Prostate gland (tissue), 2 donors: ENCODE measurements around the gene CTSD. TPM values are rescaled to one million over a fixed set of nuclear protein-coding genes. Genes with fewer than 3 reads are reported as not detected.
A peak's percentile ranks its signal among the peaks of the same experiment; 100 is the strongest.

Experiments
- DNase-seq: peaks from one replicate; pipeline ENCODE4 v3.0.0-alpha.2; 2019; ENCODE audit warnings: low spot score
- H3K27ac ChIP-seq, 2 donors: fragments of 200-600 bp; sonication (generic); 2 replicates each; pipeline ENCODE4 v1.5.1; 2017 to 2019
- H3K27me3 ChIP-seq: fragments of 200-600 bp; sonication (generic); replicated peaks from 2 replicates; pipeline ENCODE4 v1.5.1; 2019; ENCODE audit not compliant: insufficient read depth
- H3K36me3 ChIP-seq, 2 donors: fragments of 200-600 bp; sonication (generic); 1 replicate in 1 of 2; 2 replicates in 1 of 2; pipeline versions ENCODE4 v1.5.1 to v1.8.1; 2017 to 2019
- H3K4me1 ChIP-seq: fragments of 200-600 bp; sonication (generic); replicated peaks from 2 replicates; pipeline ENCODE4 v1.5.1; 2019
- H3K4me3 ChIP-seq, 2 donors: fragments of 200-600 bp; sonication (generic); 2 replicates each; pipeline ENCODE4 v1.5.1; 2017 to 2019
- H3K9me3 ChIP-seq: fragments of 200-600 bp; sonication (generic); 2 replicates; pipeline ENCODE4 v1.5.1; 2017
- POLR2A ChIP-seq: fragments of 450-650 bp; IDR thresholded peaks from one replicate; pipeline ENCODE4 v1.6.1; 2016; ENCODE audit warnings: antibody characterized with exemption, mild to moderate bottlenecking
- POLR2AphosphoS5 ChIP-seq: sonication (generic); formaldehyde crosslinking; IDR thresholded peaks from one replicate; pipeline ENCODE4 v1.6.1; 2017; ENCODE audit warnings: antibody characterized with exemption
- WGBS: methylation state at CpG from one replicate; pipeline ENCODE4 v1.1.5; 2018; 5-methylcytosine and 5-hydroxymethylcytosine counted together
- intact Hi-C: fragments of 100-400 bp; cut with DNase I; formaldehyde crosslinking; loops from one replicate; pipeline ENCODE4 v1.14.2; 2022
- total RNA-seq, 2 donors: library from RNA; depleted of rRNA; stranded (reverse); fragments of >200 nt; gene quantifications; one replicate each; pipeline ENCODE4 v1.1.0, GENCODE V29; 2016
- TF ChIP-seq, protein P1 (sequence below), 4 experiments: fragments of 200-600 bp in 2 of 4; fragments of 450-650 bp in 2 of 4; sonication (generic) in 2 of 4; IDR thresholded peaks; 1 replicate in 3 of 4; 2 replicates in 1 of 4; pipeline ENCODE4 v1.5.1; 2016 to 2019; ENCODE audit warnings: antibody characterized with exemption in 4 of 4, mild to moderate bottlenecking in 2 of 4, moderate library complexity in 2 of 4

Gene CTSD
- total RNA-seq, 2 donors from 2014 or later: 497 to 983 TPM

DNA sequence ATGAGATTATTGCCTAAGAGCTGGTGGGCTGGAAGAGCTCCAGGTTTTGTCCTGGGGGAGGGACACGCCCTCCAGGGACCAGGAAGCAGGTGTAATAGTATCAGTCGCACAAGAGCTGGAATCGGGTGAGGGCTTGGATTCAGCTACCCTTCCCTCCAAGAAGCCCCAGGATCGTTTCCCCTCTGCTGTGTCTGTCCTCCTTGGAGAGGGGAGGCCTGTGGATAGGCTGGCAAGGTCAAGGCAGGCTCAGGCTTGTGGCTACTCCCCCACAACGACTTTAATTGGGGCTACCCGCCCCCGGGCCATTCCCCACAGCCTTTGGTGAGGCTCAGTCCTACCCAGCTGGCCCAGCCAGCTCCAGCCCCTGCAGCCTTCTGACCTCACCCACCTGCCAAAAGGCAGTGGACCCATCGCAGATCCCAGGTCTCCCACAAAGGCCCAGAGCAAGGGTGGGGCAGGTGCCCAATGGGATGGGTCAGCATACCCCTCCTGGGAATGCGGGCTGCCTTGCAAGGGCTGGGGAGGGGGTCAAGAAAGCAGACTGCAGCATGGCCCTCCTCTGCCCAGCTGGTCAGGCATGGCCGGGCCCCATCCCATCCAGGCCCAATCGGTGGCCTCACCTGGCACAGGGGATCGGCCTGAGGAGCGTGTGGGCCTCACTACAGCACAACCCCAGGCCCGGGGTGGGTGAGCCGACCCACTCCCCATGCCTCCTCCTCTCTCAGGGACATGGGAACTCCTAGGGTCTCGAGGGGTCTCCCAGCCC lies 1.0 kb downstream of the CTSD start:
- H3K27me3 ChIP-seq: no peaks in the 10 kb centered on the region
- intact Hi-C loops: loop anchor here (10.0 kb wide), 1 partner anchor 1122 kb away; the partner anchor contains the start of gene CDKN1C
- no peaks in the 10 kb centered on the region for H3K36me3 ChIP-seq
- DNase-seq: peak; percentile 58
- peak overlapping the region; percentile 69 to 81 for H3K27ac ChIP-seq
- WGBS: 23% methylated on average over 16 of the region's 16 CpGs
- H3K4me1 ChIP-seq: peaks cover 4% of the 10 kb centered on the region
- H3K4me3 ChIP-seq: peak overlapping the region; percentile 92 to 98
- H3K9me3 ChIP-seq: no peaks in the 10 kb centered on the region
- TF ChIP-seq, protein P1, sequence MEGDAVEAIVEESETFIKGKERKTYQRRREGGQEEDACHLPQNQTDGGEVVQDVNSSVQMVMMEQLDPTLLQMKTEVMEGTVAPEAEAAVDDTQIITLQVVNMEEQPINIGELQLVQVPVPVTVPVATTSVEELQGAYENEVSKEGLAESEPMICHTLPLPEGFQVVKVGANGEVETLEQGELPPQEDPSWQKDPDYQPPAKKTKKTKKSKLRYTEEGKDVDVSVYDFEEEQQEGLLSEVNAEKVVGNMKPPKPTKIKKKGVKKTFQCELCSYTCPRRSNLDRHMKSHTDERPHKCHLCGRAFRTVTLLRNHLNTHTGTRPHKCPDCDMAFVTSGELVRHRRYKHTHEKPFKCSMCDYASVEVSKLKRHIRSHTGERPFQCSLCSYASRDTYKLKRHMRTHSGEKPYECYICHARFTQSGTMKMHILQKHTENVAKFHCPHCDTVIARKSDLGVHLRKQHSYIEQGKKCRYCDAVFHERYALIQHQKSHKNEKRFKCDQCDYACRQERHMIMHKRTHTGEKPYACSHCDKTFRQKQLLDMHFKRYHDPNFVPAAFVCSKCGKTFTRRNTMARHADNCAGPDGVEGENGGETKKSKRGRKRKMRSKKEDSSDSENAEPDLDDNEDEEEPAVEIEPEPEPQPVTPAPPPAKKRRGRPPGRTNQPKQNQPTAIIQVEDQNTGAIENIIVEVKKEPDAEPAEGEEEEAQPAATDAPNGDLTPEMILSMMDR (IDR thresholded peaks at IDR 0.05): no peak
- TF ChIP-seq POLR2A: peak; percentile 79
- TF ChIP-seq POLR2AphosphoS5: peak; percentile 69

GRCh38 chr11:1761857-1762536 lies 1.7 kb downstream of the CTSD start:
- H3K9me3 ChIP-seq: no peaks in the 10 kb centered on the region
- H3K4me1 ChIP-seq: peaks cover 4% of the 10 kb centered on the region
- no peak for DNase-seq
- H3K27ac ChIP-seq: peak overlapping the region; percentile 46 to 69
- H3K4me3 ChIP-seq: peak overlapping the region in 1 of 2 donors; percentile 92
- intact Hi-C loops: loop anchor here (10.0 kb wide), 1 partner anchor 1123 kb away; the partner anchor contains the start of gene CDKN1C
- TF ChIP-seq POLR2A (no peak), POLR2AphosphoS5 (no peak)
- TF ChIP-seq, protein P1 (IDR thresholded peaks at IDR 0.05): no peak
- 81% methylated on average over 12 of the region's 12 CpGs for WGBS
- no peaks in the 10 kb centered on the region for H3K36me3 ChIP-seq
- H3K27me3 ChIP-seq: no peaks in the 10 kb centered on the region

- Histone ChIP-seq H3K9me3 (no peaks in the 10 kb centered on the region), H3K36me3 (no peaks in the 10 kb centered on the region), H3K4me1 (peaks cover 4% of the 10 kb centered on the region), H3K27me3 (no peaks in the 10 kb centered on the region), H3K27ac (peak overlapping the region; percentile 13 to 46), H3K4me3 (no peak overlapping the region)
- TF ChIP-seq POLR2A (no peak), POLR2AphosphoS5 (no peak)
- TF ChIP-seq, protein P1 (IDR thresholded peaks at IDR 0.05): no peak
- intact Hi-C loops: loop anchor here (10.0 kb wide), 1 partner anchor 1124 kb away; the partner anchor contains the start of gene CDKN1C
- DNase-seq: no peak
- WGBS: 87% methylated on average over 26 of the region's 28 CpGs
Observed at GRCh38 chr11:1761110-1761856, 2.4 kb downstream of the CTSD start.

- no peak for TF ChIP-seq POLR2A
- no peak for TF ChIP-seq POLR2AphosphoS5
- TF ChIP-seq, protein P1 (IDR thresholded peaks at IDR 0.05): no peak
- WGBS: 71% methylated on average over 23 of the region's 23 CpGs
- no peaks in the 10 kb centered on the region for H3K9me3 ChIP-seq
- H3K4me1 ChIP-seq: peaks cover 4% of the 10 kb centered on the region
- H3K36me3 ChIP-seq: no peaks in the 10 kb centered on the region
- no peak overlapping the region for H3K4me3 ChIP-seq
- H3K27ac ChIP-seq: no peak overlapping the region
- no peaks in the 10 kb centered on the region for H3K27me3 ChIP-seq
- intact Hi-C loops: loop anchor here (10.0 kb wide), 1 partner anchor 1124 kb away; the partner anchor contains the start of gene CDKN1C
- no peak for DNase-seq
Observed at GRCh38 chr11:1760351-1761109, 3.2 kb downstream of the CTSD start.
